ENCODE data around the gene CPXM2. TPM values are rescaled to one million over a fixed set of nuclear protein-coding genes. Genes with fewer than 3 reads are reported as not detected.

The CPXM2 gene
- total RNA-seq, 1 experiment from 2014 or later, result not detected

- peak; percentile 10 to 40 for DNase-seq
- H3K9me3 ChIP-seq, result peaks cover 10% of the 10 kb centered on the region
- Mint-ChIP-seq H3K9me3 (ENCODE audit: unreplicated experiment) (peaks cover 16% of the 10 kb centered on the region), H3K4me1 (ENCODE audit: low read depth, unreplicated experiment) (no peaks in the 10 kb centered on the region), H3K36me3 (ENCODE audit: insufficient read depth, unreplicated experiment) (no peaks in the 10 kb centered on the region), H3K27ac (ENCODE audit: unreplicated experiment) (no peak overlapping the region), H3K27me3 (ENCODE audit: insufficient read depth, unreplicated experiment) (no peaks in the 10 kb centered on the region), H3K4me3 (ENCODE audit: unreplicated experiment) (no peak overlapping the region)
- H3K4me3 ChIP-seq (ENCODE audit: low read depth, low read length), result no peak overlapping the region
- H3K36me3 ChIP-seq (ENCODE audit: control insufficient read depth, insufficient read depth, low read length), result no peaks in the 10 kb centered on the region
- POLR2A ChIA-PET, result no interaction called here
- no peaks in the 10 kb centered on the region for H3K4me1 ChIP-seq
- CTCF ChIA-PET, result no interaction called here
- H3K27me3 ChIP-seq (replicated peaks; ENCODE audit: control insufficient read depth, insufficient read depth, low read length), result no peaks in the 10 kb centered on the region
- TF ChIP-seq CTCF (IDR thresholded peaks at IDR 0.05; ENCODE audit: insufficient read depth in 1 of 2, low read depth in 1 of 2, low read length in 1 of 2, severe bottlenecking in 1 of 2, unreplicated experiment in 1 of 2), result no peak
- no TSS peak for BruUV-seq (replicated peaks)
- intact Hi-C loops (cut with micrococcal nuclease; ENCODE audit: unreplicated experiment), result no loop called here
Observed at GRCh38 chr10:123790132-123790885, 101.3 kb downstream of the CPXM2 start.

- Histone ChIP-seq H3K9me3 (peaks cover 10% of the 10 kb centered on the region), H3K27me3 (replicated peaks; ENCODE audit: control insufficient read depth, insufficient read depth, low read length) (no peaks in the 10 kb centered on the region), H3K4me3 (ENCODE audit: low read depth, low read length) (no peak overlapping the region), H3K4me1 (no peaks in the 10 kb centered on the region), H3K36me3 (ENCODE audit: control insufficient read depth, insufficient read depth, low read length) (no peaks in the 10 kb centered on the region)
- Mint-ChIP-seq H3K36me3 (ENCODE audit: insufficient read depth, unreplicated experiment) (no peaks in the 10 kb centered on the region), H3K27ac (ENCODE audit: unreplicated experiment) (no peak overlapping the region), H3K4me1 (ENCODE audit: low read depth, unreplicated experiment) (no peaks in the 10 kb centered on the region), H3K9me3 (ENCODE audit: unreplicated experiment) (peaks cover 16% of the 10 kb centered on the region), H3K4me3 (ENCODE audit: unreplicated experiment) (no peak overlapping the region), H3K27me3 (ENCODE audit: insufficient read depth, unreplicated experiment) (no peaks in the 10 kb centered on the region)
- DNase-seq, result no peak
- ChIA-PET CTCF (no interaction called here), POLR2A (no interaction called here)
- no TSS peak for BruUV-seq (replicated peaks)
- intact Hi-C loops (cut with micrococcal nuclease; ENCODE audit: unreplicated experiment), result no loop called here
- no peak for TF ChIP-seq CTCF (IDR thresholded peaks at IDR 0.05; ENCODE audit: insufficient read depth in 1 of 2, low read depth in 1 of 2, low read length in 1 of 2, severe bottlenecking in 1 of 2, unreplicated experiment in 1 of 2)
Observed at GRCh38 chr10:123788981-123789380, 102.6 kb downstream of the CPXM2 start.

GRCh38 chr10:123787566-123787965 is 104.0 kb downstream of the CPXM2 start:
- no peak for DNase-seq
- intact Hi-C loops (cut with micrococcal nuclease; ENCODE audit: unreplicated experiment), result no loop called here
- Mint-ChIP-seq H3K4me1 (ENCODE audit: low read depth, unreplicated experiment) (no peaks in the 10 kb centered on the region), H3K36me3 (ENCODE audit: insufficient read depth, unreplicated experiment) (no peaks in the 10 kb centered on the region), H3K9me3 (ENCODE audit: unreplicated experiment) (peaks cover 16% of the 10 kb centered on the region), H3K27ac (ENCODE audit: unreplicated experiment) (no peak overlapping the region), H3K4me3 (ENCODE audit: unreplicated experiment) (no peak overlapping the region), H3K27me3 (ENCODE audit: insufficient read depth, unreplicated experiment) (peaks cover 3% of the 10 kb centered on the region)
- H3K4me1 ChIP-seq, result no peaks in the 10 kb centered on the region
- H3K27me3 ChIP-seq (replicated peaks; ENCODE audit: control insufficient read depth, insufficient read depth, low read length), result no peaks in the 10 kb centered on the region
- ChIA-PET POLR2A (no interaction called here), CTCF (no interaction called here)
- peaks cover 10% of the 10 kb centered on the region for H3K9me3 ChIP-seq
- no peak for TF ChIP-seq CTCF (IDR thresholded peaks at IDR 0.05; ENCODE audit: insufficient read depth in 1 of 2, low read depth in 1 of 2, low read length in 1 of 2, severe bottlenecking in 1 of 2, unreplicated experiment in 1 of 2)
- no peaks in the 10 kb centered on the region for H3K36me3 ChIP-seq (ENCODE audit: control insufficient read depth, insufficient read depth, low read length)
- H3K4me3 ChIP-seq (ENCODE audit: low read depth, low read length), result no peak overlapping the region
- no TSS peak for BruUV-seq (replicated peaks)

Data from Caco-2 (cell line).